Measurements from ENCODE around the gene GAS7. TPM values are rescaled to one million over a fixed set of nuclear protein-coding genes. Genes with fewer than 3 reads are reported as not detected.

The GAS7 gene
- total RNA-seq, 1 donor from 2014 or later: 2.9 TPM

GRCh38 chr17:10170233-10170632 is 28.2 kb downstream of the GAS7 start:
- Mint-ChIP-seq H3K36me3 (no peaks in the 10 kb centered on the region), H3K4me3 (no peak overlapping the region), H3K9me3 (peaks cover 8% of the 10 kb centered on the region), H3K4me1 (peaks cover 24% of the 10 kb centered on the region), H3K27ac (no peak overlapping the region), H3K27me3 (ENCODE audit: insufficient read depth, low read depth) (peaks cover 3% of the 10 kb centered on the region)
- Histone ChIP-seq H3K9ac (no peak overlapping the region), H3K36me3 (no peaks in the 10 kb centered on the region), H3K27ac (no peak overlapping the region), H4K20me1 (ENCODE audit: low read depth) (no peaks in the 10 kb centered on the region), H3K4me2 (no peak overlapping the region), H3K27me3 (no peaks in the 10 kb centered on the region), H3F3A (ENCODE audit: low read depth) (peaks cover 21% of the 10 kb centered on the region), H3K4me3 (no peak overlapping the region), H3K4me1 (peaks cover 19% of the 10 kb centered on the region), H3K79me2 (ENCODE audit: low read depth) (no peaks in the 10 kb centered on the region), H3K9me3 (ENCODE audit: low read depth) (no peaks in the 10 kb centered on the region), H2AFZ (replicated peaks) (no peak overlapping the region)
- TF ChIP-seq CTCF (IDR thresholded peaks at IDR 0.05): no peak
- no peak for TF ChIP-seq EZH2phosphoT487 (IDR thresholded peaks at IDR 0.05)
- TF ChIP-seq EZH2 (IDR thresholded peaks at IDR 0.05): no peak
- DNase-seq (ENCODE audit: low spot score): no peak

- Histone ChIP-seq H2AFZ (replicated peaks) (no peak overlapping the region), H3K27me3 (no peaks in the 10 kb centered on the region), H3K4me1 (peaks cover 19% of the 10 kb centered on the region), H3K4me2 (no peak overlapping the region), H4K20me1 (ENCODE audit: low read depth) (no peaks in the 10 kb centered on the region), H3F3A (ENCODE audit: low read depth) (peaks cover 21% of the 10 kb centered on the region), H3K9me3 (ENCODE audit: low read depth) (no peaks in the 10 kb centered on the region), H3K9ac (no peak overlapping the region), H3K4me3 (no peak overlapping the region), H3K27ac (no peak overlapping the region), H3K79me2 (ENCODE audit: low read depth) (no peaks in the 10 kb centered on the region), H3K36me3 (no peaks in the 10 kb centered on the region)
- no peak for DNase-seq (ENCODE audit: low spot score)
- Mint-ChIP-seq H3K36me3 (no peaks in the 10 kb centered on the region), H3K4me3 (no peak overlapping the region), H3K9me3 (peaks cover 8% of the 10 kb centered on the region), H3K4me1 (peaks cover 25% of the 10 kb centered on the region), H3K27me3 (ENCODE audit: insufficient read depth, low read depth) (peaks cover 3% of the 10 kb centered on the region), H3K27ac (no peak overlapping the region)
- TF ChIP-seq EZH2phosphoT487 (IDR thresholded peaks at IDR 0.05) (no peak), CTCF (IDR thresholded peaks at IDR 0.05) (no peak), EZH2 (IDR thresholded peaks at IDR 0.05) (no peak)
Observed at GRCh38 chr17:10169290-10169689, 29.1 kb downstream of the GAS7 start.

- H3K4me3 Mint-ChIP-seq: no peak overlapping the region
- TF ChIP-seq CTCF (IDR thresholded peaks at IDR 0.05) (no peak), EZH2 (IDR thresholded peaks at IDR 0.05) (no peak), EZH2phosphoT487 (IDR thresholded peaks at IDR 0.05) (no peak)
- H3K4me3 ChIP-seq: no peak overlapping the region
- no peak overlapping the region for H3K4me2 ChIP-seq
- H2AFZ ChIP-seq (replicated peaks): no peak overlapping the region
- no peaks in the 10 kb centered on the region for H3K79me2 ChIP-seq (ENCODE audit: low read depth)
- H3K4me1 ChIP-seq: peaks cover 9% of the 10 kb centered on the region
- no peaks in the 10 kb centered on the region for H3K36me3 ChIP-seq
- H3K27ac Mint-ChIP-seq: no peak overlapping the region
- H4K20me1 ChIP-seq (ENCODE audit: low read depth): no peaks in the 10 kb centered on the region
- no peak for DNase-seq (ENCODE audit: low spot score)
- H3K27me3 ChIP-seq: no peaks in the 10 kb centered on the region
- H3K27me3 Mint-ChIP-seq (ENCODE audit: insufficient read depth, low read depth): peaks cover 2% of the 10 kb centered on the region
- H3K4me1 Mint-ChIP-seq: peaks cover 26% of the 10 kb centered on the region
- H3F3A ChIP-seq (ENCODE audit: low read depth): peaks cover 11% of the 10 kb centered on the region
- no peaks in the 10 kb centered on the region for H3K36me3 Mint-ChIP-seq
- no peak overlapping the region for H3K9ac ChIP-seq
- H3K9me3 Mint-ChIP-seq: no peaks in the 10 kb centered on the region
- no peaks in the 10 kb centered on the region for H3K9me3 ChIP-seq (ENCODE audit: low read depth)
- H3K27ac ChIP-seq: no peak overlapping the region
Observed at GRCh38 chr17:10166176-10166935, 32.0 kb downstream of the GAS7 start.
